ENCODE data around the gene KLHDC7B. TPM values are rescaled to one million over a fixed set of nuclear protein-coding genes. Genes with fewer than 3 reads are reported as not detected.

KLHDC7B gene
- total RNA-seq, 1 experiment from 2014 or later = not detected

- Mint-ChIP-seq H3K9me3 (no peaks in the 10 kb centered on the region), H3K4me3 (no peak overlapping the region), H3K27ac (peak overlapping the region; percentile 68; the same call in 1 of the 2 replicates), H3K27me3 (ENCODE audit: low read depth) (no peaks in the 10 kb centered on the region), H3K36me3 (peaks cover 10% of the 10 kb centered on the region), H3K4me1 (0 out of 2 replicates have a peak, but pooled peaks cover 2% of the 10 kb centered on the region)
- POLR2A ChIA-PET = no interaction called here
- CTCF ChIA-PET = interaction anchor here (0.9 to 5.0 kb wide), 4 partner anchors 14 to 52 kb away, joined by 3 to 25 read pairs (median 5); partner anchors contain the start of genes ARSA, SCO2 and SYCE3
- DNase-seq (ENCODE audit: low spot score) = no peak
- no peak for ATAC-seq
- TF ChIP-seq ZNF512 (CRISPR knock-in tag; IDR thresholded peaks at IDR 0.05; ENCODE audit: borderline replicate concordance) (no peak), ELF4 (CRISPR knock-in tag; IDR thresholded peaks at IDR 0.05; ENCODE audit: low read depth) (no peak), ZNF281 (CRISPR knock-in tag; IDR thresholded peaks at IDR 0.05) (no peak), KAT7 (CRISPR knock-in tag; IDR thresholded peaks at IDR 0.05; ENCODE audit: borderline replicate concordance) (no peak), HMGXB4 (CRISPR knock-in tag; IDR thresholded peaks at IDR 0.05) (no peak), ZBTB43 (CRISPR knock-in tag; IDR thresholded peaks at IDR 0.05) (no peak), FOXJ3 (CRISPR knock-in tag; IDR thresholded peaks at IDR 0.05; ENCODE audit: borderline replicate concordance) (no peak), ATF1 (CRISPR knock-in tag; IDR thresholded peaks at IDR 0.05) (no peak), ZNF532 (CRISPR knock-in tag; IDR thresholded peaks at IDR 0.05; ENCODE audit: borderline replicate concordance) (no peak), FOXP4 (CRISPR knock-in tag; IDR thresholded peaks at IDR 0.05) (no peak), ZNF416 (CRISPR knock-in tag; IDR thresholded peaks at IDR 0.05) (no peak), ZNF138 (CRISPR knock-in tag; conservative IDR thresholded peaks at IDR 0.05) (no peak), CBFB (CRISPR knock-in tag; IDR thresholded peaks at IDR 0.05; ENCODE audit: low read depth) (no peak), E2F4 (CRISPR knock-in tag; IDR thresholded peaks at IDR 0.05; ENCODE audit: borderline replicate concordance, low read depth) (no peak), ZBTB21 (CRISPR knock-in tag; IDR thresholded peaks at IDR 0.05; ENCODE audit: borderline replicate concordance) (no peak), AR (CRISPR knock-in tag; IDR thresholded peaks at IDR 0.05) (no peak)
These were observed 31.9 kb downstream of the KLHDC7B start for GRCh38 chr22:50577697-50577986.
